ENCODE results near the gene SMIM28.
"Not testable (repeated sequence)": the region's sequence is repeated elsewhere in the genome, so short reads cannot be mapped to it uniquely, and the experiment has no call there.

Gene SMIM28

GRCh38 chr6:138377844-138378243 lies at the start of gene SMIM28:
Gene SMIM28 (plus strand): TSS chr6:138377905. CDS start chr6:138378073, 168 bp downstream.
- no peak for DNase-seq

DNA sequence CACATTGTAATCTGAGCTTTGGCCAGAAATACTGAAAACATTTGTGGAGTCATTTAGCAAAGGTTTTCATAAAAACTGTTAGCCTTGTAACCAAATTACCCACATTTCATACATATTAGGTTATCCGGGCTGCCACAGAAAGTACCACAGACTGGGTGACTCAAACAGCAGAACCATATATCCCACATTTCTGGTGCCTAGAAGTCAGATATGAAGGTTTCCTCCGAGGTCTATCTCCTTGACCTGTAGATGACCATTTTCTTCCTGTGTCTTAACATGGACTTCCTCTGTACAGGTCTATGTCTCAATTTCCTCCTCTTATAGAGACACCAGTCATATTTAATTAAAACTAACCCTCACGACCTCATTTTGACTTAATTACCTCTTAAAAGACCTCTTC lies 49.5 kb upstream of the SMIM28 start:
- DNase-seq: no peak

GRCh38 chr6:138330763-138331162 lies 46.9 kb upstream of the SMIM28 start:
- no peak for DNase-seq

DNA sequence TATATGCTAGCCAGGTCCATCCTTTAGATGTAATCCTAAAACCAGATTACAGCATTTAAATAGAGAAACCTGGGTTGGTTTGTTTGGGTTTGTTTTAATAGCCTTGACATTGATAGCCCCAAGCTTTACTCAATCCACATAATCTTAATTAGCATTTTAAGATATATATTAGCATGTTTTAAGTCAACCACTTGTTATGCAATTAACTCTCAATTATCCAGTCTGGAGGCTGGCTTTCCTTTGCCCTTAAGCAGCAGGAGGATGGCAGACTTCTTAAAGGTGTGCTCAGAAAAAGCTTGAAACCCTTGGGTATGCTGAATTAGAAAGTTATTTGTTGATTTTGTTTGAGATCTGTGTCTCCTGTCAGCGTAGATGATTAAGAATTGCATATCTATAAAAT lies 46.3 kb upstream of the SMIM28 start:
- no peak for DNase-seq

DNA sequence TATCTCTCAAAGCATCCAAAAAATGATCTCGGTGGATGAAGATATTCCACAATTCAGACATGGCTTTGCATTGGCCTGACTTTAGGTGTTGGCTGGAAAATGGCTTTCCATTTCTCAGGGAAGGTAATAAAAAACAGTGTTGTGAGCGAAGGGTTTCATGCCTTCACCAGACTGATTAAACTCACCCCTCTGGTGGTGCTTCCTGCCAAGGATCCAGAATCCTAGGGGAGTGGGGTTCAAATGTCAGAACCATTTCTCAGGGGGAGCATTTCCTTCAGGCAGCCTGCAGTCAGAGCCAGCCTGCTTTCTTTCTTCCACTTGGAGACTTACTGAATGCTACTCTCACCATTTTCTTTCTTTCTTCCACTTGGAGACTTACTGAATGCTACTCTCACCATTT lies 45.7 kb upstream of the SMIM28 start:
- no peak for DNase-seq

DNA sequence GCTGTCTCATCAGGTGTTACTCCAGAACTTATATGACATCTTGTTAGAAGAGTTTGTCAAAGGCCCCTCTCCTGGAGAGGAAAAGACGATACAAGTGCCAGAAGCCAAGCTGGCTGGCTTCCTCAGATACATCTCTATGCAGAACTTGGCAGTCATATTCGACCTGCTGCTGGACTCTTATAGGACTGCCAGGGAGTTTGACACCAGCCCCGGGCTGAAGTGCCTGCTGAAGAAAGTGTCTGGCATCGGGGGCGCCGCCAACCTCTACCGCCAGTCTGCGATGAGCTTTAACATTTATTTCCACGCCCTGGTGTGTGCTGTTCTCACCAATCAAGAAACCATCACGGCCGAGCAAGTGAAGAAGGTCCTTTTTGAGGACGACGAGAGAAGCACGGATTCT lies 43.7 kb upstream of the SMIM28 start:
- DNase-seq: no peak

DNA sequence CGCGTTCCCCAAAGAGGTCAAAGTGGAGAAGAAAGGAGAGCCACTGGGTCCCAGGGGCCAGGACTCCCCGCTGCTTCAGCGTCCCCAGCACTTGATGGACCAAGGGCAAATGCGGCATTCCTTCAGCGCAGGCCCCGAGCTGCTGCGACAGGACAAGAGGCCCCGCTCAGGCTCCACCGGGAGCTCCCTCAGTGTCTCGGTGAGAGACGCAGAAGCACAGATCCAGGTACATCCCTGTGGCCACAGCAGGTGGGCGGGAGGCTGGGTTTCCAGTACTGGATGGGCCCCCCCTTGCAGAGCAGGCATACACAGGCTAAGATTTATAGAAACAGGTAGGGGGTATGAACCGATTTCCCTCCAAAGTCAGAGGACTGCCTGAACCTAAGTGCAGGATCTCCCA lies 42.7 kb upstream of the SMIM28 start:
- DNase-seq: no peak

GRCh38 chr6:138336221-138336620 lies 41.5 kb upstream of the SMIM28 start:
- DNase-seq: no peak

DNA sequence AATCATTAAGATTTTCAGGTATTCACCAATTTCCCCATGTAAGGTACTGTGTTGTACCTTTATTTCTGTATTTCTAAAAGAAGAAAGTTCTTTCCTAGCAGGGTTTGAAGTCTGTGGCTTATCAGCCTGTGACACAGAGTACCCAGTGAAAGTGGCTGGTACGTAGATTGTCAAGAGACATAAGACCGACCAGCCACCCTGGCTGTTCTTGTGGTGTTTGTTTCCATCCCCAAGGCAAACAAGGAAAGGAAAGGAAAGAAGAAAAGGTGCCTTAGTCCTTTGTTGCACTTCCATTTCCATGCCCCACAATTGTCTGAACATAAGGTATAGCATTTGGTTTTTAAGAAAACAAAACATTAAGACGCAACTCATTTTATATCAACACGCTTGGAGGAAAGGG lies 40.6 kb upstream of the SMIM28 start:
- no peak for DNase-seq

- DNase-seq: no peak
These were observed 38.7 kb upstream of the SMIM28 start for GRCh38 chr6:138339024-138339423.

- DNase-seq: no peak
These were observed 36.5 kb upstream of the SMIM28 start for GRCh38 chr6:138341176-138341575.

- DNase-seq: no peak
These were observed 34.6 kb upstream of the SMIM28 start for GRCh38 chr6:138343112-138343511.

DNA sequence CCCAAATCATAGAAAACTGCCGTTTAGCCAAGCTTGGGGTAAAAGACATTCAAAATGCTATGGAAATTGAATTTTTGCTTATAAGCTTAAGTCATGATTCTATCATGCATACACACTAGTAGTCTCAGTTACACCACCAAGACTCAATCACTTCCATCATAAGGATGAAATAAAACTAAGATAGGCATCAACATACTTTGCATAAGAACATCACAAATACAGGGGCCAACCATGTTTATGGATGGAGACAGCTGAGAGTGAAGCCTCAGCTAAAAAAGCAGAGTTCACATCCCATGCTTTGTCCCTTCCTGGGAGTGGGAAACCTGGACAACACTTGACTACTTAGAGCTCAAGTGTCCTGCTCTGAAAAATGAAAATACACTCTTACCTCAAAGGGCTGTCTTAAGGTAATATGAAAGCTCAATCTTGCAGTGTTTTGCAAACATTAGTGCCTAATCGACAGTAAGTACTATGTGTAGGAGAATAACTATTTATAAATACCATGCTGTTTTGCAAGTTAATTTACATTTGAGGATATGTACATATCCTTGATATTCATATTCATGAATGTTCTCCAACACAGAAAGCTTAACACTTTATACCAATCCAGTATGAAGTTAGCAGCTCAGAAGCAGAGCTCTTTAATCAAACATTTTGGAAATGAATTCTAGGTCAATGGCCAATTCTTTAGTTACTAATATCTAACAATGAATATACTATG lies 32.0 kb upstream of the SMIM28 start:
- no peak for DNase-seq

GRCh38 chr6:138346302-138347195 lies 31.2 kb upstream of the SMIM28 start:
- no peak for DNase-seq

GRCh38 chr6:138347864-138348263 lies 29.8 kb upstream of the SMIM28 start:
- DNase-seq: no peak

DNA sequence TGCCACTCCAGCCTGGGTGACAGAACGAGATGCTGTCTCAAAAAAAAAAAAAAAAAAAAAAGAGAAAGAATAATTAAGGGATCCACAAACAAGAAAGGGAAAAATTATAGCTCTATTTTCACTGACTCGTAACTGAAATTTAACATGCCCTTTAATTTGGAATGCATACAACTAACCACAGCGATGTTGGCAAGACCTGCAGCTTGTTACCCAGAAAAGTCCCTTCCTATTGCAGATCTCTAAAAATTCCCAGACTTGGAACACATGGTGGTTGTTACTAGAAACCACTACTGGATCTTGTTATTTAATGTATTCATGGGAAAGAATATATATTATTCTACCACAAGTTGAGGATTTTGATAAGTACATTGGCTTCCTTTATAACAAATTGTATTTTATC lies 27.8 kb upstream of the SMIM28 start:
- no peak for DNase-seq

- no peak for DNase-seq
These were observed 19.8 kb upstream of the SMIM28 start for GRCh38 chr6:138357928-138358327.

GRCh38 chr6:138368684-138369083 lies 9.0 kb upstream of the SMIM28 start:
- not testable (repeated sequence) for DNase-seq

DNA sequence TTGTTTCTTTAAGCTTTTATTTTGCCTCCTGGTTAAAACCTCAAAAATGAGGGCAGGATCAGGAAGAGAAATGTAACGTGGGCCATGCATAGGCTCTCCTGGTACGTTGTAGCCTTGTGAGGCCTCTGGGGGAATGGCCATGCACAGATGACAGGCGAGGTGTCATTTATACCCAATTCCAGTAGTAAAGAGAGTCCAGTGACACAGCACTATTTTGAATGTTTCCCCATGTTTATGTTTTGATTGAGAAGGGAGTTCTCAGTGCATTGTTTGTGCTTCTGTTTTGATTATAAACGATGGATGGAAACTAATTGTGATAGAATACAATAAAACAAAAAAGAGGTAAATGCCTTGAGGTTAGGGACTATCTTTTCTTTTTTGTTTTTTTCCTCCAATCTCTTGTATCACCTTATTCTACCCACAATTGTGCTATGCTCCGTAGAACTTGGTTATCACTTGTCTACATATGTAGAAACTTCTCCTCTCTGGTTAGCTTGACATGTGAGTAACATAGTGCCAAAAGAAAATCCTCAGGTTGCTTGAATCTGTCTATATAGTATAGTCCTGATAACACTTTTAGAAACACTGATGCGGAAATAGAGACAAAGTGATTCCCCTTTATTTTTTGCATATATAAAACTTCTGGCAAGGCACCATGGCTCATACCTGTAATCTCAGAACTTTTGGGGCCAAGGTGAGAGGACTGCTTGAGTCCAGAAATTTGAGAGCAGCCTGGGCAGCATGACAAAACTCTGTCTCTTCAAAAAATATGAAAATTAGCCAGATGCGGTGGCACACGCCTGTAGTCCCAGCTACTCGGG lies 6.9 kb upstream of the SMIM28 start:
- no peak for DNase-seq

DNA sequence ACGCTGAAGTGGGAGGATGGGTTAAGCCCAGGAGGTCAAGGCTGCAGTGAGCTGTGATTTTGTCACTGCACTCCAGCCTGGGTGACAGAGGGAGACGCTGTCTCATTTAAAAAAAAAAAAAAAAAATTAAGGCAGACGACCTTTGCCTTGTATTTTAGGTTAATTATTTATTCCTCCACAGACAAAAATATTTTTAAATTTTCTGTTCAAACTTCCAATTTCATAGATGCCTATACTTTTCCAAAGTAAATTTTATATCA lies 6.3 kb upstream of the SMIM28 start:
- no peak for DNase-seq

DNA sequence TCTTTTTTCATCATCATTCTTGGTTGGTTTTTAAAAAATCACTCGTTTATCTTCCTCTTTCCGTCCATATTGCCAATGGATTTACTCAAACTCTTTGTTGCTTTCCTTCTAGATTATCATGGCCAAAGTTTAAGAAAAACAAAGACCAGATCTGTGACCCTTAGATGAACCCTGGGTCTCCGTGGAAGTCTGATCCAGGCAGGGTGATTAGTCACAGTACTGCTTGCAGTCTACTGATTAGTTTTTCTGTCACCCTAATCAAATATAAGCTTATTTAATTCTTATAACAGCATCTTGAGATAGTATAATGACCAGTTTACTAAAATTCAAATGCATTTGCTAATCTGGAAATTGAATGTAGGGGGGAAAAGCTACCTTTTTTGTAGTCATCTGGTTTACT lies 6.0 kb upstream of the SMIM28 start:
- DNase-seq: no peak

DNA sequence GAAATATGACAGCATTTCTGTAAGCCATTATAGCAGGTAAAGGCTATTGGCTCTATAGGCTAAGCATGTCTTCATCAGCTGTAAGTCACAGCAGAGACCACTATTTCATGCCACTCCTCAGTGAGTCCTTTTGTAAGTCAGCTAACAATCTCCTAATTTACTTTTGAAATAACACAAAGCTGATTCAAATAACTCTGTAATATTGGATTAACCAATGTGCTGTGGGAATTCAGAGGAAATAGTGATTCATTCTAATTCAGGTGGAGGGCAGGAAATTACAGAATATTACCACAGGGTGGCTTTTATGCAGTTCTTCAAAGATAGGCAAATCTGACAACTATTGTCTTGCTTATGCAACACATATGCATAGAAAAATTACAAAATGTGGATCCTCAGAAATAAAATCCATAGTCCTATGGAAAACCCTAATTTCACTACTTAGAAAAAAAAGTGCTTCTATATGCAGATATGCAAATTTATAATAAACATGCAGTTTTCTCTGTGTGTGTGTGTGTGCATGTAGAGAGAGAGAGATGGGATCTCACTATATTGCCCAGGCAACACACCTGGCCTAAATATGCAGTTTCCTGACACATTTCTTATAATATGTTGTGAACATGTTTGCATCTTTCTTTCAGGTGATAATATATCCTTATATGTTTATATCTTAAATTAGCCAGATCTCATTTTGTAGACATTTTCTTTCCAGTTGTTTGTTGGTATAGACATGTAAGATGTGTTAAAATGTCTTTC lies 4.8 kb upstream of the SMIM28 start:
- DNase-seq: no peak

- DNase-seq: no peak
These were observed 3.5 kb upstream of the SMIM28 start for GRCh38 chr6:138374230-138374629.

All from hippocampal formation (tissue), 2 donors.